Endothelial cell of umbilical vein (primary cell): ENCODE results near the gene SLC8A2. TPM values are rescaled to one million over a fixed set of nuclear protein-coding genes. Genes with fewer than 3 reads are reported as not detected.

Experiments
- BruUV-seq: library from RNA; stranded (reverse); fragments of 400-500 nt; replicated peaks from 2 replicates; lab custom pipeline; 2021; lab: Mats Ljungman, UMichigan
- CTCF ChIA-PET: fragments of 300-600, 350-600 bp; sonication (Branson Sonifier 250); formaldehyde crosslinking; loops from one replicate; lab custom pipeline; 2021; ENCODE audit warnings: antibody characterized with exemption, inconsistent platforms; lab: Charles Lee
- POLR2A ChIA-PET: fragments of 300-600, 350-600 bp; sonication (Branson Sonifier 250); formaldehyde crosslinking; loops from one replicate; lab custom pipeline; 2021; ENCODE audit warnings: antibody characterized with exemption, inconsistent platforms; lab: Charles Lee
- DNase-seq: peaks from one replicate; pipeline ENCODE4 v3.0.0-alpha.2; 2011; ENCODE audit warnings: low read depth, low spot score
- FAIRE-seq: peaks from 2 replicates; lab custom pipeline; 2011; peaks lifted over from hg19 to GRCh38; lab: Jason Lieb, UNC
- H2AFZ ChIP-seq: 2 replicates; pipeline ENCODE4 v1.6.0; 2012; ENCODE audit warnings: low read depth, low read length, control low read depth, inconsistent platforms
- H3K27ac ChIP-seq: 2 replicates; pipeline ENCODE4 v1.5.1; 2011; ENCODE audit warnings: low read depth, mild to moderate bottlenecking, control low read depth, low read length, moderate library complexity; ENCODE audit not compliant: insufficient read depth
- H3K27me3 ChIP-seq, 2 experiments: 2 replicates each; pipeline versions ENCODE4 v1.6.0 to v1.6.1; 2011; ENCODE audit warnings: low read length in 2 of 2, mixed read lengths in 1 of 2; ENCODE audit not compliant: control insufficient read depth in 2 of 2, insufficient read depth in 2 of 2
- H3K36me3 ChIP-seq, 2 experiments: 2 replicates in 1 of 2; 3 replicates in 1 of 2; pipeline ENCODE4 v1.5.1; 2011; ENCODE audit warnings: low read length in 2 of 2, mild to moderate bottlenecking in 1 of 2, moderate library complexity in 1 of 2; ENCODE audit not compliant: control insufficient read depth in 2 of 2, insufficient read depth in 2 of 2; ENCODE audit errors: extremely low read depth in 1 of 2
- H3K4me1 ChIP-seq: 3 replicates; pipeline ENCODE4 v1.5.1; 2011; ENCODE audit warnings: mild to moderate bottlenecking, low read length; ENCODE audit not compliant: control insufficient read depth, insufficient read depth; ENCODE audit errors: extremely low read depth
- H3K4me2 ChIP-seq: 2 replicates; pipeline ENCODE4 v1.6.1; 2011; ENCODE audit warnings: low read length, control low read depth, mixed read lengths; ENCODE audit not compliant: insufficient read depth
- H3K4me3 ChIP-seq, 3 experiments: fragments of 200-600 bp in 1 of 3; sonication (generic), shearing (Covaris generic) in 1 of 3; replicated peaks in 1 of 3; 2 replicates each; pipeline ENCODE4 v1.5.1; 2011 to 2016; ENCODE audit warnings: control low read depth in 3 of 3, low read length in 3 of 3, mild to moderate bottlenecking in 2 of 3, inconsistent platforms in 1 of 3, low read depth in 1 of 3, moderate library complexity in 1 of 3; ENCODE audit not compliant: insufficient read depth in 1 of 3
- H3K79me2 ChIP-seq: 2 replicates; pipeline ENCODE4 v1.6.0; 2012; ENCODE audit warnings: low read length, inconsistent platforms; ENCODE audit not compliant: control insufficient read depth, insufficient read depth
- H3K9ac ChIP-seq: replicated peaks from 2 replicates; pipeline ENCODE3; 2011; ENCODE audit warnings: low read length, control low read depth; ENCODE audit not compliant: insufficient read depth; ENCODE audit errors: extremely low read depth
- H3K9me1 ChIP-seq: replicated peaks from 3 replicates; pipeline ENCODE4 v1.6.0; 2011; ENCODE audit warnings: mild to moderate bottlenecking, low read length; ENCODE audit not compliant: control insufficient read depth, insufficient read depth; ENCODE audit errors: extremely low read depth
- H3K9me3 ChIP-seq: replicated peaks from 2 replicates; pipeline ENCODE4 v1.5.1; 2012; ENCODE audit warnings: low read length, inconsistent platforms; ENCODE audit not compliant: control insufficient read depth, insufficient read depth
- H4K20me1 ChIP-seq: replicated peaks from 2 replicates; pipeline ENCODE3; 2011; ENCODE audit warnings: mild to moderate bottlenecking, low read length; ENCODE audit not compliant: control insufficient read depth, insufficient read depth; ENCODE audit errors: extremely low read depth
- EZH2 ChIP-seq: IDR thresholded peaks from 2 replicates; pipeline ENCODE4 v1.6.1; 2012; ENCODE audit warnings: borderline replicate concordance, low read depth, mild to moderate bottlenecking, moderate library complexity, low read length, inconsistent platforms; ENCODE audit not compliant: severe bottlenecking
- FOS ChIP-seq: IDR thresholded peaks from 2 replicates; pipeline ENCODE4 v1.6.1; 2011; ENCODE audit warnings: mild to moderate bottlenecking, low read length, moderate library complexity, borderline replicate concordance; ENCODE audit not compliant: insufficient read depth
- GATA2 ChIP-seq: IDR thresholded peaks from 2 replicates; pipeline ENCODE4 v1.7.0; 2011; ENCODE audit warnings: low read depth, mild to moderate bottlenecking, moderate library complexity, mixed read lengths, low read length; ENCODE audit not compliant: insufficient read length, insufficient read depth
- JUN ChIP-seq: IDR thresholded peaks from 2 replicates; pipeline ENCODE4 v1.6.1; 2011; ENCODE audit warnings: borderline replicate concordance, low read depth; ENCODE audit not compliant: insufficient read length, insufficient read depth
- MYC ChIP-seq: IDR thresholded peaks from one replicate; pipeline ENCODE4 v1.6.1; 2011; ENCODE audit warnings: mild to moderate bottlenecking, low read depth, low read length
- POLR2A ChIP-seq: IDR thresholded peaks from 2 replicates; pipeline ENCODE4 v1.6.1; 2012; ENCODE audit warnings: low read depth, mild to moderate bottlenecking, control low read depth, low read length
- POLR2AphosphoS5 ChIP-seq: IDR thresholded peaks from 2 replicates; pipeline ENCODE4 v1.6.1; 2012; ENCODE audit warnings: low read depth, mild to moderate bottlenecking, control low read depth, low read length, moderate library complexity; ENCODE audit not compliant: insufficient read depth
- dilution Hi-C: fragments of 300-500 bp; cut with MboI; formaldehyde crosslinking; loops from one replicate; pipeline ENCODE4 v1.15.0; 2019; ENCODE audit warnings: low sequenced_read_pairs; ENCODE audit not compliant: extremely low pct_ligation_motif_present
- intact Hi-C: fragments of 100-400 bp; cut with micrococcal nuclease; formaldehyde crosslinking; loops from one replicate; pipeline ENCODE4 v1.10.0; 2022
- polyA plus RNA-seq, 4 experiments: library from polyadenylated mRNA; depleted of rRNA in 3 of 4; stranded (reverse) in 3 of 4; unstranded in 1 of 4; fragments of >200 nt; gene quantifications; 2 replicates each; pipeline versions ENCODE4 v1.2.1 to v1.2.3, GENCODE V29; 2011 to 2012; ENCODE audit warnings: missing spikeins in 1 of 4
- total RNA-seq: library from RNA; stranded (reverse); gene quantifications from 2 replicates; pipeline ENCODE4 v1.2.3, GENCODE V29; 2021
- TF ChIP-seq, protein P1 (sequence below), 2 donors: IDR thresholded peaks; 1 replicate in 1 of 2; 2 replicates in 1 of 2; pipeline ENCODE4 v1.5.1; 2011; ENCODE audit warnings: low read length in 2 of 2, mild to moderate bottlenecking in 2 of 2, moderate library complexity in 2 of 2, control low read depth in 1 of 2, inconsistent platforms in 1 of 2, low read depth in 1 of 2; ENCODE audit not compliant: insufficient read depth in 1 of 2; ENCODE audit errors: extremely low read depth in 1 of 2
- TF ChIP-seq, protein P2 (sequence below): IDR thresholded peaks from 2 replicates; pipeline ENCODE4 v1.6.1; 2011; ENCODE audit not compliant: insufficient read depth, insufficient read length

SLC8A2 gene
- total and polyA plus RNA-seq, 2 donors (not counting 3 experiments of a cell fraction or from before 2014, with no cell fraction given), result not detected

- dilution Hi-C loops, result no loop called here
- Histone ChIP-seq H3K9ac (no peak overlapping the region), H2AFZ (no peak overlapping the region), H3K4me3 (no peak overlapping the region), H3K4me2 (no peak overlapping the region), H3K9me1 (no peaks in the 10 kb centered on the region), H3K27me3 (no peaks in the 10 kb centered on the region), H3K36me3 (peaks cover 3 to 45% of the 10 kb centered on the region in 2 experiments), H3K27ac (no peak overlapping the region), H3K79me2 (no peaks in the 10 kb centered on the region), H3K9me3 (no peaks in the 10 kb centered on the region), H4K20me1 (no peaks in the 10 kb centered on the region), H3K4me1 (no peaks in the 10 kb centered on the region)
- ChIA-PET POLR2A (no interaction called here), CTCF (interaction anchor here (1.1 to 2.0 kb wide), 2 partner anchors 58 to 59 kb away, joined by 3 to 6 read pairs; no protein-coding TSS in a partner anchor)
- FAIRE-seq (no peak), DNase-seq (no peak)
- BruUV-seq, result no TSS peak
- intact Hi-C loops, result no loop called here
- TF ChIP-seq FOS (no peak), GATA2 (no peak), POLR2A (no peak), JUN (no peak), EZH2 (no peak), MYC (no peak), POLR2AphosphoS5 (no peak)
- TF ChIP-seq, protein P1, sequence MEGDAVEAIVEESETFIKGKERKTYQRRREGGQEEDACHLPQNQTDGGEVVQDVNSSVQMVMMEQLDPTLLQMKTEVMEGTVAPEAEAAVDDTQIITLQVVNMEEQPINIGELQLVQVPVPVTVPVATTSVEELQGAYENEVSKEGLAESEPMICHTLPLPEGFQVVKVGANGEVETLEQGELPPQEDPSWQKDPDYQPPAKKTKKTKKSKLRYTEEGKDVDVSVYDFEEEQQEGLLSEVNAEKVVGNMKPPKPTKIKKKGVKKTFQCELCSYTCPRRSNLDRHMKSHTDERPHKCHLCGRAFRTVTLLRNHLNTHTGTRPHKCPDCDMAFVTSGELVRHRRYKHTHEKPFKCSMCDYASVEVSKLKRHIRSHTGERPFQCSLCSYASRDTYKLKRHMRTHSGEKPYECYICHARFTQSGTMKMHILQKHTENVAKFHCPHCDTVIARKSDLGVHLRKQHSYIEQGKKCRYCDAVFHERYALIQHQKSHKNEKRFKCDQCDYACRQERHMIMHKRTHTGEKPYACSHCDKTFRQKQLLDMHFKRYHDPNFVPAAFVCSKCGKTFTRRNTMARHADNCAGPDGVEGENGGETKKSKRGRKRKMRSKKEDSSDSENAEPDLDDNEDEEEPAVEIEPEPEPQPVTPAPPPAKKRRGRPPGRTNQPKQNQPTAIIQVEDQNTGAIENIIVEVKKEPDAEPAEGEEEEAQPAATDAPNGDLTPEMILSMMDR (IDR thresholded peaks at IDR 0.05; ENCODE audit: extremely low read depth in 1 of 2, insufficient read depth in 1 of 2, low read depth in 1 of 2, low read length in 2 of 2), result no peak
- TF ChIP-seq, protein P2, sequence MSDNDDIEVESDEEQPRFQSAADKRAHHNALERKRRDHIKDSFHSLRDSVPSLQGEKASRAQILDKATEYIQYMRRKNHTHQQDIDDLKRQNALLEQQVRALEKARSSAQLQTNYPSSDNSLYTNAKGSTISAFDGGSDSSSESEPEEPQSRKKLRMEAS, result no peak
Observed at GRCh38 chr19:47494729-47495128, 23.0 kb upstream of the SLC8A2 start.
